NB4 (cell line): ENCODE results near the gene SHANK2.

Source experiments
- DNase-seq: peaks from one replicate; pipeline ENCODE4 v3.0.0; 2010; ENCODE audit warnings: low read depth
- H3K4me3 ChIP-seq: one replicate; pipeline ENCODE4 v1.5.1; 2011; ENCODE audit warnings: mild to moderate bottlenecking, low read depth, low read length, moderate library complexity
- MYC ChIP-seq: IDR thresholded peaks from 2 replicates; pipeline ENCODE4 v1.6.1; 2011; ENCODE audit warnings: low read depth, low read length
- POLR2A ChIP-seq: IDR thresholded peaks from 2 replicates; pipeline ENCODE4 v1.6.1; 2011; ENCODE audit warnings: mild to moderate bottlenecking; ENCODE audit not compliant: insufficient read length; ENCODE audit errors: extremely low read depth
- TF ChIP-seq, protein P1 (sequence below): IDR thresholded peaks from 2 replicates; pipeline ENCODE4 v1.6.1; 2011; ENCODE audit warnings: low read depth, low read length
- TF ChIP-seq, protein P2 (sequence below): IDR thresholded peaks from one replicate; pipeline ENCODE4 v1.5.1; 2012; ENCODE audit warnings: low read depth, low read length

Gene SHANK2

DNA sequence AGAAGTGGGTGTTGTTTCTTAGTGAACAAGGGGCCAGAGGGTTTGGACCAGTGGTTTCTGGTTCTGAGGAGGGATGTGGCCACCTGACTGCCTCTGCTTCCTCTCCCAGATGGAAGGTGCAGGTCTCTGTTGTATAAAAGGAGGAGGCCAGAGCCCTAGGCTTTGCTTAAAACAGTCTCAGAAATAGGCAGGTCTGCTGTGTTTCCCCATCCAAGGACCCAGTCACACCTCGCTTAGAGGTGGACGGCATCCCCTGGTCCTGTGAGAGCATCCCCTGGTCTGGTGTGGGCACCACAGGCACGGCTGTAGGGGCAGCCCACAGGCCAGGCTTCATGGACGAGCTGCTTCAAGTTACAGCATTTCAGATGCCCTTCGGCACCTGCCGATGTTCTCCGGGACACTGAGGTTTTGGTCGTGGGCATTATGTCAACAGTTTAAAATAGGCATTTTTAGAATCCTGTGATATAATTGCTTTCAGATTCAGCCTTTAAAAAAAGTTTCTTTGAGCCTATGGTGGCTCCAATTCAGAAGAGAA lies 45.7 kb upstream of the SHANK2 start:
- H3K4me3 ChIP-seq, result no peak overlapping the region
- DNase-seq, result no peak
- TF ChIP-seq, protein P1, sequence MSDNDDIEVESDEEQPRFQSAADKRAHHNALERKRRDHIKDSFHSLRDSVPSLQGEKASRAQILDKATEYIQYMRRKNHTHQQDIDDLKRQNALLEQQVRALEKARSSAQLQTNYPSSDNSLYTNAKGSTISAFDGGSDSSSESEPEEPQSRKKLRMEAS, result no peak
- TF ChIP-seq, protein P2, sequence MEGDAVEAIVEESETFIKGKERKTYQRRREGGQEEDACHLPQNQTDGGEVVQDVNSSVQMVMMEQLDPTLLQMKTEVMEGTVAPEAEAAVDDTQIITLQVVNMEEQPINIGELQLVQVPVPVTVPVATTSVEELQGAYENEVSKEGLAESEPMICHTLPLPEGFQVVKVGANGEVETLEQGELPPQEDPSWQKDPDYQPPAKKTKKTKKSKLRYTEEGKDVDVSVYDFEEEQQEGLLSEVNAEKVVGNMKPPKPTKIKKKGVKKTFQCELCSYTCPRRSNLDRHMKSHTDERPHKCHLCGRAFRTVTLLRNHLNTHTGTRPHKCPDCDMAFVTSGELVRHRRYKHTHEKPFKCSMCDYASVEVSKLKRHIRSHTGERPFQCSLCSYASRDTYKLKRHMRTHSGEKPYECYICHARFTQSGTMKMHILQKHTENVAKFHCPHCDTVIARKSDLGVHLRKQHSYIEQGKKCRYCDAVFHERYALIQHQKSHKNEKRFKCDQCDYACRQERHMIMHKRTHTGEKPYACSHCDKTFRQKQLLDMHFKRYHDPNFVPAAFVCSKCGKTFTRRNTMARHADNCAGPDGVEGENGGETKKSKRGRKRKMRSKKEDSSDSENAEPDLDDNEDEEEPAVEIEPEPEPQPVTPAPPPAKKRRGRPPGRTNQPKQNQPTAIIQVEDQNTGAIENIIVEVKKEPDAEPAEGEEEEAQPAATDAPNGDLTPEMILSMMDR, result no peak
- TF ChIP-seq POLR2A (no peak), MYC (no peak)

DNA sequence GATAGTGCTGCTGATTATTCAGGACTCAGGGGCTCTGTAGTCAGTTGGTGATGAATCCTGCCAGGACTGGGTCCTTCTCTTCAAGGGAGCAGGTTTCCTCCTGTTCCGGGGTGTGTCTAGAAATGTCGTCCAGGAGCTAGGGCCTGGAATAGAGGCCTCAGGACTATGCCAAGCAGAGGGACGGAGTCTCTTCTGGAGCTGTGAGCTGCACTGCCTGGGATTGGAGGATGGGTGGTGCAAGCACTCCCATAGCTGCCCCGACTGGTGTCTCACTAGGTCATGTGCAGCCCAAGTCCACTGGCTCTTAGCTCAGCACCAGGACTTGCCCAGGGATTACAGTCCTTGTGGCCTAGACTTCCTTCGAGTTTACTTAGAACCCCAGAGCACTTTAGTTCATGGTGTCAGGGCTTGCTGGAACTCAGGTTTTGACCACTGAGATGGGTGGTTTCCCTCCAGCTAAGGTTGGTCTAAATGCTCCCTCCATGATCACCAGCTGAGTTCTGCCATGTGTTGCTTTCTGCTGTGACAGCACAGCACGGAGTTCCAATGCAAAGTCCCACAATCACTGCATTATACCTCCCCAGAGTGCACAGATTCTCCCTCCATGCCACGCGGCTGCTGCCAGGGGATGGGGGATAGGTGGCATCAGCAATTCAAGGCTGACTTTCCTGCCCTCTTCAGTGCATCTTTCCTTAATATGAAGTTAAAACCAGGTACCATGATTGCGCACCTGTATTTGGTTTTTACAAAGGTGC lies 42.6 kb upstream of the SHANK2 start:
- no peak for TF ChIP-seq MYC
- no peak for TF ChIP-seq POLR2A
- TF ChIP-seq, protein P2, result no peak
- TF ChIP-seq, protein P1, result no peak
- DNase-seq, result no peak
- no peak overlapping the region for H3K4me3 ChIP-seq

DNA sequence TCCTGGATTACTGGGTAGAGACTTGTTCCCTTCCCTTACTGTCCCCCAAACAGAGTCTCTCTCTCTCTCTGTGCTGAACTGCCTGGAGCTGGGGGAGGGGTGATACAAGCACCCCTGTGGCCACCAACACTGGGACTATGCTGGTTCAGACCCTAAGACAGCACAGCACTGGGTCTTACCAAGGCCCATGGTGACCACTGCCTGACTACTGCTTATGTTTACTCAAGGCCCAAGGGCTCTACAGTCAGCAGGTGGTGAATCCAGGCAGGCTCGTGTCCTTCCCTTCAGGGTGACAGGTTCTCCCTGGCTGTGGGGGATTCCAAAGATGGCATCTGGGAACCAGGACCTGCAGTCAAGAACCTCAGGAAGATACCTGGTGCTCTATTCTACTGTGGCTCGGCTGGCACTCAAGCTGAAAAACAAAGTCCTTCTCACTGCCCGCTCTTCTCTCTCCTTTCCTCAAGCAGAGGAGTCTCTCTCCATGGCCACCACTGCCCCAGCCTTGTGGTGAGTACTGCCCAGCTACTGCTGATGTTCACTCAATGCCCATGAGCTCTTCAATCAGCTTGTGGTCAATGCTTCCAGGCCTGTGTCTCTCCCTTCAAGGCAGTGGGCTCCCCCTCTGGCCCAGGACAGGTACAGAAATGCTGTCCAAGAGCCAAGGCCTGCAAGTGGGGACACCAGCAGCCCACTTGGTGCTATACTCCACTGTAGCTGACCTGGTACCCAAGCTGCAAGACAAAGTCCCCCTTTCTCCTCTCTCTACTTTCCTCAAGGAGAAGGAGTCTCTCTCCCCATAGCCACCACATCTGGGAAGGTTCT lies 41.8 kb upstream of the SHANK2 start:
- no peak for DNase-seq
- TF ChIP-seq, protein P1, result no peak
- TF ChIP-seq, protein P2, result no peak
- TF ChIP-seq POLR2A, result no peak
- no peak for TF ChIP-seq MYC
- no peak overlapping the region for H3K4me3 ChIP-seq

DNA sequence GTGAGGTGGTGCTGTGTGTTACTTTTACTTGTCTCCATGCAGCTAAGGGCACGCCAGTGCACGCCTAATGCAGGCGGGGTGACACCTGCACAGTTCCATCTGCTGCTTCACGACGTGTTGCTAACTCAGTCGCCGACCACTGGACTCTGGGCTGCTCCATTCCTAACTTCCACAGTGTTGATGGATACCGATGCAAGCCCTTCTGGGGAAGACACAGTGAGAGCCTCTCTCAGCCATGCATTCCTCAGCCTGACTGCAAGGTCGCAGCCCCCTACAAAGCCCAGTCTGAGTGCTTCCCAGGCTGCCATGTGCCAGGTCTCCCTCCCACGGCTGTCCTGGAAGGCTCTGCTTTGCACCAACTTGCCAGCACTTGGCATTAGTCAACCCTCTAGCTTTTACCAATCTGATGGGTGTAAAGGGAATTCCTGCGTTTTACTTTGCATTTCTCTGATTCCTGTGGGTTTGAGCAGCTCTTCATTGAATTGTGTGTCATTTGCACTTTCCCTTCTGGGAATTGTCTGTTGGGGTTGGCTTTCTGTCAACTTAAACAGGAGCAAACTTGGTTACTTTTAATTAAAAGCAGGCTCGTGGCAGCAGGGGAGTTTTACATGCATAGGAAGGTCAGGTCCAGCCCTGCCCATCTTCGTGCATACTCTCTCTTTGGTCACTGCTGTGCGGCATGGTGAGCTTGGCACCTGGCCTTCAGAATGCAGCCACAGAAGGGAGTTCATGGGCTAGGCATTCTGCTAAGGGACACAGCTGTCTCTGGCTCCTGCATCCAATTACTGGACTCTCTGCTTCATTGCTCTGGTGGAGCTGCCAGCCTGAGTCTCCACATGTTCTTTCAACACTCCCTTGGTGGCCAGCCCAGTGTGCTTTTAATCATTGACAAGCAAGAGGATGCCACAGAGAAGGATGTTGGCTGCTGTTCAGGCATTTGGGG lies 34.6 kb upstream of the SHANK2 start:
- DNase-seq, result no peak

More for the DNA sequence above, 34.6 kb upstream of the SHANK2 start:
- TF ChIP-seq, protein P1, result no peak
- no peak for TF ChIP-seq MYC
- TF ChIP-seq, protein P2, result no peak
- H3K4me3 ChIP-seq, result no peak overlapping the region
